RWPE2 (cell line): ENCODE measurements around the gene PPAT.
A peak's percentile ranks its signal among the peaks of the same experiment; 100 is the strongest.

Experiments used
- ATAC-seq: fragments of 200-7000 bp; cut with Tn5 transposase; 3 replicates; pipeline ENCODE4 v1.9.1; 2021; ENCODE audit warnings: low read depth
- DNase-seq: peaks from one replicate; pipeline ENCODE4 v3.0.0-alpha.2; 2020; ENCODE audit warnings: low spot score
- H3K27ac ChIP-seq: fragments of 450-650 bp; 2 replicates; pipeline ENCODE4 v1.5.1; 2017; ENCODE audit warnings: mild to moderate bottlenecking; ENCODE audit not compliant: poor library complexity, severe bottlenecking
- H3K27me3 ChIP-seq: fragments of 250-450 bp; sonication (Bioruptor Pico); 2 replicates; pipeline ENCODE4 v1.5.1; 2021; ENCODE audit warnings: mild to moderate bottlenecking, moderate library complexity; ENCODE audit not compliant: insufficient read depth, poor library complexity, severe bottlenecking
- H3K36me3 ChIP-seq: fragments of 250-450 bp; sonication (Bioruptor Pico); 2 replicates; pipeline ENCODE4 v1.5.1; 2020; ENCODE audit warnings: low read depth, mild to moderate bottlenecking, moderate library complexity
- H3K4me1 ChIP-seq: fragments of 250-450 bp; sonication (Bioruptor Pico); 2 replicates; pipeline ENCODE4 v1.5.1; 2021; ENCODE audit warnings: mild to moderate bottlenecking, moderate library complexity; ENCODE audit not compliant: insufficient read depth, poor library complexity, severe bottlenecking
- H3K4me3 ChIP-seq: fragments of 250-450 bp; sonication (Bioruptor Pico); 2 replicates; pipeline ENCODE4 v1.5.1; 2021; ENCODE audit warnings: mild to moderate bottlenecking, moderate library complexity; ENCODE audit not compliant: severe bottlenecking
- H3K9me3 ChIP-seq: fragments of 250-450 bp; sonication (Bioruptor Pico); 2 replicates; pipeline ENCODE4 v1.5.1; 2021; ENCODE audit warnings: mild to moderate bottlenecking, moderate library complexity; ENCODE audit not compliant: severe bottlenecking
- TF ChIP-seq, protein P1 (sequence below): fragments of 450-650 bp; IDR thresholded peaks from one replicate; pipeline ENCODE4 v1.5.1; 2017; ENCODE audit warnings: mild to moderate bottlenecking, moderate library complexity; ENCODE audit not compliant: poor library complexity, severe bottlenecking

PPAT gene

DNA sequence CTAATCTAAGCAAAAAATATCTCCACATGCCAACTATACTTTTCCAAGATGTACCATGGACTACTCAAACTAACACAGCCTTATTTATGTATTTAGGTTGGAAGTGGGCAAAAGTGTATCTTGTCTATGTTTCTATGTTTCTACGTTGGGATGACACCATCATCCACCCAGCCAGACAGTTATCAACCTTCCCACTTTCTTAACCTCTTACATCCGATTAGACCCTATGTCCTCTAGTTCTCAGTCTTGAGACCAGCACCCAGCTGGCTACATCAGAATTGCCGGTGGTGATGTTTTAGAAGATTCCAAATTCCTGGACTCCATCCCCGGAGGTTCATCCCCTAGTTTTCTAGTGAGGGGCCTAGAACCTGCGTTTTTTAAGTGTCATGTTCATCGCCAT is 47.1 kb downstream of the PPAT start:
- Histone ChIP-seq H3K4me1 (peaks cover 5% of the 10 kb centered on the region), H3K27ac (no peak overlapping the region), H3K36me3 (no peaks in the 10 kb centered on the region; the same call in none of the 2 replicates), H3K4me3 (peak overlapping the region; percentile 46), H3K27me3 (no peaks in the 10 kb centered on the region), H3K9me3 (no peaks in the 10 kb centered on the region)
- no peak for DNase-seq
- ATAC-seq, result peak; percentile 11; the same call in 2 of the 3 replicates
- TF ChIP-seq, protein P1, sequence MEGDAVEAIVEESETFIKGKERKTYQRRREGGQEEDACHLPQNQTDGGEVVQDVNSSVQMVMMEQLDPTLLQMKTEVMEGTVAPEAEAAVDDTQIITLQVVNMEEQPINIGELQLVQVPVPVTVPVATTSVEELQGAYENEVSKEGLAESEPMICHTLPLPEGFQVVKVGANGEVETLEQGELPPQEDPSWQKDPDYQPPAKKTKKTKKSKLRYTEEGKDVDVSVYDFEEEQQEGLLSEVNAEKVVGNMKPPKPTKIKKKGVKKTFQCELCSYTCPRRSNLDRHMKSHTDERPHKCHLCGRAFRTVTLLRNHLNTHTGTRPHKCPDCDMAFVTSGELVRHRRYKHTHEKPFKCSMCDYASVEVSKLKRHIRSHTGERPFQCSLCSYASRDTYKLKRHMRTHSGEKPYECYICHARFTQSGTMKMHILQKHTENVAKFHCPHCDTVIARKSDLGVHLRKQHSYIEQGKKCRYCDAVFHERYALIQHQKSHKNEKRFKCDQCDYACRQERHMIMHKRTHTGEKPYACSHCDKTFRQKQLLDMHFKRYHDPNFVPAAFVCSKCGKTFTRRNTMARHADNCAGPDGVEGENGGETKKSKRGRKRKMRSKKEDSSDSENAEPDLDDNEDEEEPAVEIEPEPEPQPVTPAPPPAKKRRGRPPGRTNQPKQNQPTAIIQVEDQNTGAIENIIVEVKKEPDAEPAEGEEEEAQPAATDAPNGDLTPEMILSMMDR, result no peak

- peak within 1 kb of the TSS; percentile 79 for H3K27ac ChIP-seq
- TF ChIP-seq, protein P1, result no peak
These were observed 48.1 kb downstream of the PPAT start, which contains the start of gene AASDH for GRCh38 chr4:56387023-56388001. Gene AASDH, minus strand, starts transcription at chr4:56387491. Its CDS starts 3,192 bp downstream, at chr4:56384299.

DNA sequence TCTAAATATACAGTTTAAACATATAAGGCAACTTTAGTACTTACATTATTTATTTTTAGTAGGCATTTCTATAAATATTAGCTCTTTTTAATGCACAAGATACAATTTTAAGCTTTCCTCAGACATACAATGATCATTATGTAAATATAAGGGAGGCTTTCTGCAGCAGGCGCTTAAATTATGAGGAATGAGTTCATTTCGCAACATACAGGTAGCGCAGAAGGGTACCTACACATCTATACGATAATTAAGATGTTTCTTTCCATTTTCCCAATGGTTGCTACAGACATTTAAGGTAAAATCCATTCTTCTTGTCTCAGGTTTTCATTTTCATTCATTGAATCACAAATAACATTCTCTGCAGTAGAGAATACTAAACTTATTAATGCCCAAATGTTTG is 49.3 kb downstream of the PPAT start:
- TF ChIP-seq, protein P1, result no peak
- Histone ChIP-seq H3K36me3 (peaks cover 9% of the 10 kb centered on the region), H3K4me3 (peak overlapping the region; percentile 46), H3K27ac (peak overlapping the region; percentile 79), H3K9me3 (no peaks in the 10 kb centered on the region), H3K4me1 (peaks cover 5% of the 10 kb centered on the region), H3K27me3 (no peaks in the 10 kb centered on the region)
- DNase-seq (no peak), ATAC-seq (no peak)

More at GRCh38 chr4:56387023-56388001, 48.1 kb downstream of the PPAT start, which contains the start of gene AASDH:
- Histone ChIP-seq H3K4me3 (peak within 1 kb of the TSS; percentile 46), H3K4me1 (peaks cover 5% of the 10 kb centered on the region), H3K36me3 (peaks cover 2% of the 10 kb centered on the region), H3K9me3 (no peaks in the 10 kb centered on the region), H3K27me3 (no peaks in the 10 kb centered on the region)
- peak; percentile 89 for DNase-seq
- peak; percentile 89 for ATAC-seq

GRCh38 chr4:56375458-56375857 is 60.0 kb downstream of the PPAT start:
- no peaks in the 10 kb centered on the region for H3K27me3 ChIP-seq
- TF ChIP-seq, protein P1, result no peak
- no peak overlapping the region for H3K4me3 ChIP-seq
- no peaks in the 10 kb centered on the region for H3K4me1 ChIP-seq
- ATAC-seq (no peak), DNase-seq (no peak)
- H3K36me3 ChIP-seq, result peaks cover 30% of the 10 kb centered on the region
- H3K9me3 ChIP-seq, result no peaks in the 10 kb centered on the region
- no peak overlapping the region for H3K27ac ChIP-seq
